CD14-positive monocyte (primary cell): ENCODE measurements around the gene SPRY4. TPM values are rescaled to one million over a fixed set of nuclear protein-coding genes. Genes with fewer than 3 reads are reported as not detected.
A peak's percentile ranks its signal among the peaks of the same experiment; 100 is the strongest.

Experiments used
- DNase-seq, 3 donors: peaks; one replicate each; pipeline ENCODE4 v3.0.0-alpha.2; 2011 to 2022
- H2AFZ ChIP-seq: 2 replicates; pipeline ENCODE4 v1.6.0; 2012; ENCODE audit warnings: mild to moderate bottlenecking, low read depth, low read length, inconsistent platforms; ENCODE audit not compliant: insufficient read depth, poor library complexity, severe bottlenecking
- H3K27ac ChIP-seq, 2 donors: 1 replicate in 1 of 2; 2 replicates in 1 of 2; pipeline ENCODE4 v1.5.1; 2012 to 2013; ENCODE audit warnings: low read length in 2 of 2, control low read depth in 1 of 2, inconsistent platforms in 1 of 2, low read depth in 1 of 2, mild to moderate bottlenecking in 1 of 2
- H3K27me3 ChIP-seq, 2 donors: one replicate each; pipeline versions ENCODE4 v1.6.0 to v1.6.1; 2011 to 2013; ENCODE audit warnings: low read length in 2 of 2; ENCODE audit not compliant: control insufficient read depth in 2 of 2, insufficient read depth in 2 of 2
- H3K36me3 ChIP-seq, 2 donors: replicated peaks in 1 of 2; 1 replicate in 1 of 2; 2 replicates in 1 of 2; pipeline versions ENCODE4 v1.5.1 to v1.6.1; 2012 to 2013; ENCODE audit warnings: low read length in 2 of 2, control low read depth in 1 of 2, inconsistent platforms in 1 of 2, mild to moderate bottlenecking in 1 of 2; ENCODE audit not compliant: insufficient read depth in 2 of 2, control insufficient read depth in 1 of 2
- H3K4me1 ChIP-seq, 2 donors: 1 replicate in 1 of 2; 2 replicates in 1 of 2; pipeline versions ENCODE4 v1.5.1 to v1.6.1; 2012 to 2013; ENCODE audit warnings: low read length in 2 of 2, control low read depth in 1 of 2, inconsistent platforms in 1 of 2, mild to moderate bottlenecking in 1 of 2, moderate library complexity in 1 of 2; ENCODE audit not compliant: insufficient read depth in 2 of 2, control insufficient read depth in 1 of 2
- H3K4me2 ChIP-seq: replicated peaks from 2 replicates; pipeline ENCODE3; 2012; ENCODE audit warnings: low read length, moderate library complexity, mild to moderate bottlenecking; ENCODE audit not compliant: poor library complexity, severe bottlenecking; ENCODE audit errors: extremely low read depth
- H3K4me3 ChIP-seq, 3 experiments: fragments of 200-600 bp in 1 of 3; sonication (generic) in 1 of 3; replicated peaks in 1 of 3; 1 replicate in 2 of 3; 2 replicates in 1 of 3; pipeline ENCODE4 v1.5.1; 2011 to 2013; ENCODE audit warnings: low read length in 3 of 3, mild to moderate bottlenecking in 3 of 3, control low read depth in 2 of 3, low read depth in 2 of 3, inconsistent platforms in 1 of 3, moderate library complexity in 1 of 3
- H3K79me2 ChIP-seq: 2 replicates; pipeline ENCODE4 v1.6.0; 2012; ENCODE audit warnings: mild to moderate bottlenecking, control low read depth, inconsistent platforms, low read length, moderate library complexity; ENCODE audit not compliant: insufficient read depth
- H3K9ac ChIP-seq: 2 replicates; pipeline ENCODE4 v1.6.0; 2017; ENCODE audit warnings: low read length, mild to moderate bottlenecking; ENCODE audit not compliant: insufficient read depth, poor library complexity, severe bottlenecking
- H3K9me3 ChIP-seq, 2 donors: replicated peaks in 1 of 2; 1 replicate in 1 of 2; 2 replicates in 1 of 2; pipeline versions ENCODE4 v1.5.1 to v1.6.1; 2012 to 2013; ENCODE audit warnings: low read length in 2 of 2, control low read depth in 1 of 2; ENCODE audit not compliant: control insufficient read depth in 1 of 2, insufficient read depth in 1 of 2
- H4K20me1 ChIP-seq: 2 replicates; pipeline ENCODE4 v1.6.0; 2012; ENCODE audit warnings: mild to moderate bottlenecking, low read length, control low read depth, moderate library complexity; ENCODE audit not compliant: insufficient read depth
- H3K27ac Mint-ChIP-seq, 7 donors: one replicate each; pipeline ENCODE4 v1.8.0; 2020; ENCODE audit warnings: mild to moderate bottlenecking in 7 of 7, mixed read lengths in 7 of 7, moderate library complexity in 6 of 7, inconsistent platforms in 2 of 7
- H3K27me3 Mint-ChIP-seq, 3 donors: one replicate each; pipeline ENCODE4 v1.8.0; 2021 to 2022; ENCODE audit warnings: low read depth in 3 of 3, mild to moderate bottlenecking in 3 of 3, mixed read lengths in 3 of 3, moderate library complexity in 3 of 3, inconsistent platforms in 1 of 3
- H3K36me3 Mint-ChIP-seq, 2 donors: one replicate each; pipeline ENCODE4 v1.8.0; 2020; ENCODE audit warnings: mixed read lengths in 2 of 2, inconsistent platforms in 1 of 2, mild to moderate bottlenecking in 1 of 2
- H3K4me1 Mint-ChIP-seq: one replicate; pipeline ENCODE4 v1.8.0; 2020; ENCODE audit warnings: mild to moderate bottlenecking, mixed read lengths
- H3K4me3 Mint-ChIP-seq, 2 donors: one replicate each; pipeline ENCODE4 v1.8.0; 2020; ENCODE audit warnings: mild to moderate bottlenecking in 2 of 2, mixed read lengths in 2 of 2, moderate library complexity in 1 of 2
- H3K9me3 Mint-ChIP-seq, 7 donors: one replicate each; pipeline ENCODE4 v1.8.0; 2020 to 2022; ENCODE audit warnings: mixed read lengths in 7 of 7, mild to moderate bottlenecking in 6 of 7, moderate library complexity in 6 of 7, inconsistent platforms in 2 of 7
- WGBS: methylation state at CpG from one replicate; pipeline ENCODE4 v1.1.5; 2013; ENCODE audit warnings: missing lambda C conversion rate; ENCODE audit not compliant: insufficient coverage; 5-methylcytosine and 5-hydroxymethylcytosine counted together
- intact Hi-C, 2 donors: fragments of 100-400 bp; cut with micrococcal nuclease; formaldehyde crosslinking; loops; one replicate each; pipeline versions ENCODE4 v1.15.0 to v1.15.1; 2023
- polyA minus RNA-seq: library from RNA; depleted of rRNA, polyadenylated mRNA; stranded (reverse); fragments of >200 nt; gene quantifications from 2 replicates; pipeline ENCODE4 v1.2.3, GENCODE V29; 2012
- polyA plus RNA-seq, 3 donors: library from polyadenylated mRNA; depleted of rRNA in 1 of 3; unstranded in 2 of 3; stranded (reverse) in 1 of 3; fragments of 300-500 nt in 2 of 3; fragments of >200 nt in 1 of 3; fragmentation: Illumina TruSeq in 2 of 3; gene quantifications; 1 replicate in 2 of 3; 2 replicates in 1 of 3; pipeline ENCODE4 v1.2.3, GENCODE V29; 2012 to 2021
- total RNA-seq, 12 experiments: library from RNA in 1 of 12; stranded (reverse) in 1 of 12; fragments of 120-200 nt in 1 of 12; gene quantifications; one replicate each; pipeline ENCODE4 v1.2.4 and lab custom pipeline; 2013 to 2026; ENCODE audit warnings: mixed read lengths in 6 of 12, inconsistent platforms in 1 of 12
- TF ChIP-seq, protein P1 (sequence below): fragments of 200-600 bp; IDR thresholded peaks from one replicate; pipeline ENCODE4 v1.8.0; 2022; ENCODE audit warnings: antibody characterized with exemption, mild to moderate bottlenecking

Gene SPRY4
- total RNA-seq (2013) = 0.13 TPM
- polyA plus RNA-seq (not detected), polyA minus RNA-seq (not detected in 2 replicates), total RNA-seq (lab: John Stamatoyannopoulos, UW) (0 to 1.1 (median 0.13) reads per million in 11 experiments)

DNA sequence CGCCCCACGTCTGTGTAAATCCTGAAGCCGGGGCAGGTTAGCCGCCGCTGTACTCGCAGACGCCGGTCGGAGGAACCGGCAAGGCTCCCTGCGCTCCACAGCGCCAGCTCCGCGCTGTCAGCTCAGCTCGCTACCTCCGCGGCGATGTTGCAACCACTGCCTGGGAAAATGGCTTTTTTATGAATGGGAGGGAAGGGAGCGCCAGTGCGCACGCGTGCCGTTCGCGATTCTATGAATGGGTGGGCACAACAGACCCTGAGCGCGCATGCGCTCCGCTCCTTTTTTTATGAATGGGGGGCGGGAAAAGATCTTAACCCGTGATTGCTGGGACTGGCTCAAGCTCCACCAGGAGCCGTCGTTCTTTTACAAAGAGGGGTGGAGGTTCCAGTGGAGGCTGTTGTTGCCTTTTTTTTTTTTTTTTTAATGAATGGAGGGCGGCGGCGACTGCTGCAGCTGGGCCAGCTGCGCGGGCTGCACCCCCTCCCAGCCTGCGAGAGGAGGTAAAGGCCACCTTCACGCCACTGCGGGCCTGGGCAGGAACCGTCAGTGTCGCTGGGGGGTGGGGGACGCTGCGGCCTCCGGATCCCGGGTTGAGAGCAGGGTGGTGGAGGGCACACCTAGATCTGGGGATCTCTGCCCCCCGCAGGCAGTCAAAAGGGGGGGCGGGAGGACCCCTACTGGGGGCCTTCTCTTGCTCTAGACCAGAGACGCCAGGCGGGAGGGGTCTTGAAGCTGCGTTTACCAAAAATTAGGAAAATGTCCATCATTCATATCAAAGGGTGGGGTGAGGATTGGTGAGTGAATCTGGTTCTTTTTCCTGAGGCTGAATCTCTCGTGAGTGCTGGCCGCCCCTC lies at the start of gene SPRY4:
Gene SPRY4 (minus strand): TSS at position 151 of the 854 bp plus-strand sequence. CDS start 9,913 bp downstream, outside the sequence.
- H3K4me3 ChIP-seq = peak within 1 kb of the TSS in 1 of 3 experiments; percentile 52
- H3K9me3 ChIP-seq = peaks cover 2 to 32% of the 10 kb centered on the region in 2 donors
- peak within 1 kb of the TSS; percentile 17 for H3K9ac ChIP-seq
- under 1% methylated on average over 38 of the region's 54 CpGs for WGBS
- Mint-ChIP-seq H3K27ac (peak within 1 kb of the TSS in 2 of 7 donors; percentile 35 to 41), H3K4me1 (peaks cover 43% of the 10 kb centered on the region), H3K27me3 (peaks cover 88 to 97% (median 94%) of the 10 kb centered on the region in 3 donors), H3K9me3 (peaks cover 0 to 31% (median 9%) of the 10 kb centered on the region in 7 donors), H3K4me3 (peak within 1 kb of the TSS; percentile 67 to 87), H3K36me3 (peaks cover 3 to 7% of the 10 kb centered on the region in 2 donors)
- TF ChIP-seq, protein P1, sequence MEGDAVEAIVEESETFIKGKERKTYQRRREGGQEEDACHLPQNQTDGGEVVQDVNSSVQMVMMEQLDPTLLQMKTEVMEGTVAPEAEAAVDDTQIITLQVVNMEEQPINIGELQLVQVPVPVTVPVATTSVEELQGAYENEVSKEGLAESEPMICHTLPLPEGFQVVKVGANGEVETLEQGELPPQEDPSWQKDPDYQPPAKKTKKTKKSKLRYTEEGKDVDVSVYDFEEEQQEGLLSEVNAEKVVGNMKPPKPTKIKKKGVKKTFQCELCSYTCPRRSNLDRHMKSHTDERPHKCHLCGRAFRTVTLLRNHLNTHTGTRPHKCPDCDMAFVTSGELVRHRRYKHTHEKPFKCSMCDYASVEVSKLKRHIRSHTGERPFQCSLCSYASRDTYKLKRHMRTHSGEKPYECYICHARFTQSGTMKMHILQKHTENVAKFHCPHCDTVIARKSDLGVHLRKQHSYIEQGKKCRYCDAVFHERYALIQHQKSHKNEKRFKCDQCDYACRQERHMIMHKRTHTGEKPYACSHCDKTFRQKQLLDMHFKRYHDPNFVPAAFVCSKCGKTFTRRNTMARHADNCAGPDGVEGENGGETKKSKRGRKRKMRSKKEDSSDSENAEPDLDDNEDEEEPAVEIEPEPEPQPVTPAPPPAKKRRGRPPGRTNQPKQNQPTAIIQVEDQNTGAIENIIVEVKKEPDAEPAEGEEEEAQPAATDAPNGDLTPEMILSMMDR = no peak
- peaks cover 25 to 36% of the 10 kb centered on the region in 2 donors for H3K4me1 ChIP-seq
- peak within 1 kb of the TSS; percentile 56 for H3K4me2 ChIP-seq
- H3K36me3 ChIP-seq = no peaks in the 10 kb centered on the region
- peak within 1 kb of the TSS; percentile 20 for H2AFZ ChIP-seq
- DNase-seq = peak; percentile 50 to 62 (median 57)
- H3K27me3 ChIP-seq = peaks cover 70 to 99% of the 10 kb centered on the region in 2 donors
- intact Hi-C loops = no loop called here
- peaks cover 6% of the 10 kb centered on the region for H4K20me1 ChIP-seq
- H3K27ac ChIP-seq = no peak within 1 kb of the TSS
- no peaks in the 10 kb centered on the region for H3K79me2 ChIP-seq

DNA sequence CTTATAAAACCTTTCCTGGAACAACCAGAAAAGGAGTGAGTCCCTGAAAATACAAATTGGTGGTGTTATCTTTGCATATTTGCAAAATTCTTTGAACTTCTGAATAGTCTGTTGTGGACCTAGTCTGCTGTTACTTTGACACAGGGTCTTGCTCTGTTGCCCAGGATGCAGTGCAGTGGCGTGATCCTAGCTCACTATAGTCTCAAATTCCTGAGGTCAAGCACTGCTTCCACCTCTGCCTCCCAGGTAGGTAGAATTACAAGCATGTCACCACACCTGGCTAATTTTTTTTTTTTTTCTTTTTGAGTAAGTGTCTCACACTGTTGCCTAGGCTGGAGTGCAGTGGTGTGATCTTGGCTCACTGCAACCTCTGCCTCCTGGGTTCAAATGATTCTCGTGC lies 43.7 kb upstream of the SPRY4 start:
- no peak overlapping the region for H3K27ac Mint-ChIP-seq
- peaks cover 0 to 9% (median 4%) of the 10 kb centered on the region in 7 donors for H3K9me3 Mint-ChIP-seq
- Histone ChIP-seq H3K4me1 (no peaks in the 10 kb centered on the region), H3K27ac (no peak overlapping the region), H4K20me1 (no peaks in the 10 kb centered on the region), H2AFZ (no peak overlapping the region), H3K36me3 (no peaks in the 10 kb centered on the region), H3K4me2 (no peak overlapping the region), H3K79me2 (no peaks in the 10 kb centered on the region), H3K4me3 (no peak overlapping the region), H3K27me3 (peaks cover 33 to 61% of the 10 kb centered on the region in 2 donors), H3K9me3 (peaks cover 0 to 3% of the 10 kb centered on the region in 2 donors), H3K9ac (no peak overlapping the region)
- WGBS = 86% methylated on average over 1 of the region's 2 CpGs
- no peak for DNase-seq
- no peaks in the 10 kb centered on the region for H3K36me3 Mint-ChIP-seq
- H3K4me1 Mint-ChIP-seq = no peaks in the 10 kb centered on the region
- TF ChIP-seq, protein P1 = no peak
- intact Hi-C loops = no loop called here
- H3K4me3 Mint-ChIP-seq = peak overlapping the region in 1 of 2 donors; percentile 60
- peaks cover 70 to 86% (median 82%) of the 10 kb centered on the region in 3 donors for H3K27me3 Mint-ChIP-seq
